CD4-positive, alpha-beta T cell treated with Interleukin-6 at 100 ng/mL for 8 hours (primary cell): ENCODE data around the gene TNFAIP3.
"Not testable (repeated sequence)": the region's sequence is repeated elsewhere in the genome, so short reads cannot be mapped to it uniquely, and the experiment has no call there.

ENCODE experiments used
- DNase-seq: peaks from one replicate; pipeline ENCODE4 v3.0.0-alpha.2; 2020; ENCODE audit warnings: mixed read lengths, low spot score

Gene TNFAIP3

GRCh38 chr6:137866914-137867684, at the start of gene TNFAIP3:
TSS of gene TNFAIP3 (plus strand) at chr6:137867259. CDS start at chr6:137871228, 3,969 bp downstream.
- peak; percentile 96 for DNase-seq

- no peak for DNase-seq
Measured at GRCh38 chr6:137818440-137818839, 48.6 kb upstream of the TNFAIP3 start.

- DNase-seq = peak; percentile 62
Measured at GRCh38 chr6:137819740-137820139, 47.3 kb upstream of the TNFAIP3 start.

GRCh38 chr6:137820425-137820824, 46.6 kb upstream of the TNFAIP3 start:
- no peak for DNase-seq

DNA sequence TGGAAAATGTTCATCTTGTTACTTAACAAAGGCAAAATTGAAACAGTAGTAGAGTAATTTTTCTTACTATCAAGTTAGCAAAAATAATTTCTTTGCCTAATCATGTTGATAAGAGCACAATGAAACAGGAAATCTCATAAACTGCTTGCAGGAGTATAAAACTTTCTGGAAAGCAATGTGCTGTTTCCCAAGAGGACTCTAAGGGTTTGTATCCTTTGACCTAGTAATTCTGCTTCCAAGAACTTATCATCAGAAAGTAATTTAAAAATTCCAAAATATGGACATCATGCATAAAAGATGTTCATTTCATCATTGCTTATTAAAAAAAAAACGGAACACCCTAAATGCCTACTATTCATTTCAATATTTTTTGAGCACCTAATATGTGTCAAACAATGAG, 46.1 kb upstream of the TNFAIP3 start:
- no peak for DNase-seq

GRCh38 chr6:137821491-137821890, 45.6 kb upstream of the TNFAIP3 start:
- no peak for DNase-seq

- DNase-seq = peak; percentile 76
Measured at GRCh38 chr6:137823826-137824555, 43.1 kb upstream of the TNFAIP3 start.

DNA sequence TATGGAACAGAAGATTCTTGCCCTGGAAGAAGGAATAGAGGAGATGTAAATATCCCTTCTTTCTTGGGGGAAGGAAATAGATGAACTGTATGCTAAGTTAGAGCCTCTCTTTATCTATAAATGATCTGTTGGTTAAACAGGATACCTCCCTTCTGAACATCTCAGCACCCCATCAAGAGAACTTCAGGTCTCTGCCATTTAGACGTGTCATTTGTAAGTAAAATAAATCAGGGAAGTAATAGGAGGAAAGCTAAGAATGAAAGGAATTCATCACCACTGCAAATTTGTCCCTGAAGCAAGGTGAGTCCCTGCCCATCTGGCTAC, 42.5 kb upstream of the TNFAIP3 start:
- DNase-seq = no peak

- DNase-seq = no peak
Measured at GRCh38 chr6:137824896-137825295, 42.2 kb upstream of the TNFAIP3 start.

- DNase-seq = no peak
Measured at GRCh38 chr6:137827411-137827940, 39.6 kb upstream of the TNFAIP3 start.

DNA sequence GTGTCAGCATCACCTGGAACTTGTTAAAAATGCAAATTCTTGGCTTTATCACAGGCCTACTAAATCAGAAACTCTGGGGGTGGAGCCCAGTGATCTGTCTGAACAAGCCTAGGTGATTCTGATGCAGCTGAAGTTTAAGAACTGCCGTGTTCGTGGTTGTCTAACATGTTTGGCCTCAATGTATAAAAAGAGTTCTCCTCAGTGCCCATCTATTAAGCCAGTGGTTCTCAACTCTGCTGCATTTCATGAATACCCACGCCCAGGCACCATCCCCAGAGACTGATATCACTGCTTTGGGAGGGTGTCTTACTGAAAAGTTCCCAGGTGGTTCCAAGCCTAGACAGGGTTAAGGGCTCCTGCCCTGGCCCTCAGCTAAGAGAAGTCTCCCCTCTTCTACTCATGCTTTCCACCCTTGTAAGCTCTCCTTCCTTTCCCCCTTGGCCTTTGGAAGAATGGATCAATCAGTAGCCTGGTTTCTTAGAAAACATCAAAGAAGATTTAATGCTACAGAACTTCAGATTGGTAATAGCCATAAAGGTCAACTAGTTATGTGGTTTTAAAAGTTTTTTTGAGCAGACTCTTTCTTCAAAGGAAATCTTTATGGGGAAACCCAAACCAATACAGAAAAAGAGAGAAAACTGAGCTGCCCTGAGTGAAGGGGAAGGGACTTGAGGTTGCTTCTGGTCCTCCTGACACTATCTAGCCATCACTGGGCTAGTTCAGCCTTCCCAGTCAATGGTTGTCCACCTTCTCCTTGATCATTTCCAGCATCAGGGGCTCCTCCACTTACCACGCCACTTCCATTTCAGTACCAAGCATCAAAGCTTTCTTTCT, 38.9 kb upstream of the TNFAIP3 start:
- DNase-seq = no peak

- no peak for DNase-seq
Measured at GRCh38 chr6:137829641-137830083, 37.4 kb upstream of the TNFAIP3 start.

DNA sequence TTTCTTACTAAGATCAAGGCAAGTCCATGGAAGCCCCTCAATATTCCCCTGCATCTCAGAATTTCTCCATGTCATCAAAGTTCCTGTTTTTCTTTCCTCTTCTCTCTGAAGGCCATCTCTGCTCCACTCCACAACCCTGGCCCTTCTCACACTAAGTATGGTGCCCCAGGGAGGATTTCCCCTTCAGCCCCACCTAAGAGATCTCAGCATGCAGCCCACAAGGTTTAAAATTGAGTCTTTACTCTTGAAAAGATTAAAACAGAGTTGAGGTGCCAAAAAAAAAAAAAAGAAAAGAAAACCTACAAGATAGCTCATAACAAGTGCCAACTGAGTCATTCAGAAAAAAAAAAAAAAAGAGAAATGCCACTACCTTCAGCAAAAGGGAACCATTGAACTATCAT, 36.5 kb upstream of the TNFAIP3 start:
- no peak for DNase-seq

DNA sequence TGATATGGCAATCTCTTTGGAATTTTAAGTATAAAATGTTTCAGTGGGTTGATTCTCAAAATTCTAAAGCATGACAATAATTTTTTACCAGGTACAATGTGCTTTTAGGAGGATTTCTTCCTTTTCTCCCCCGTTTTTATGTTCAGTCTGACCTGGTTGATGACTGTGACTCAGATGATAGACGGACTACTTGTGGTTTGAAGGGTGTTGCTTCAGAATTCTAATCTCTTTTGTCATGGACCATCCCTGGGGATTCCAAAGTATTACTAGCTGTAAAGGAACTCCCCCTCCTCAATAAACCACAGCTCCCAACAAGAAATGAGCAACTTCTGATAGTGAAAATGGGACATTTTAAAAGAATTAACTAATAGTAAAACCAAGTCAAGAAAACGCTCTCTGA, 34.9 kb upstream of the TNFAIP3 start:
- no peak for DNase-seq

- DNase-seq = no peak
Measured at GRCh38 chr6:137834508-137834907, 32.6 kb upstream of the TNFAIP3 start.

DNA sequence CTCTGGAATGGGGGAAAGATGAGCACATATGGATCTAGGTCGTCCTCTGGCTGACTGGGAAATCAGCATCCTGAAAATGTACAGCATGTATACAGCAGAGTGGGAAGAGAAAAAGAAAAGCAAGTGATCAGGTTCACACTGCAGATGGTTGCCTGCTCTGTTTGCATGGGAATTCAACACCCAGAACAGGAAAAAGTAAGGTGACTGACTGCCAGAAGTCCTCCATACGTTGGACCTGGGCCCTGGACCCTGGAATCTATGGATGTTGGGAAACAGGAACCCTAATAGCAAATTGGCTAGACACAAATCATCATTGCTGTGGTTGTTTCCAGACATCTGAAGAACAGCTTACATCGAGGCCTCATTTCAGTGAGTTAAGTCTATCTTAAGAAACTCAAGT, 30.3 kb upstream of the TNFAIP3 start:
- DNase-seq = no peak

- not testable (repeated sequence) for DNase-seq
Measured at GRCh38 chr6:137838090-137838489, 29.0 kb upstream of the TNFAIP3 start.

DNA sequence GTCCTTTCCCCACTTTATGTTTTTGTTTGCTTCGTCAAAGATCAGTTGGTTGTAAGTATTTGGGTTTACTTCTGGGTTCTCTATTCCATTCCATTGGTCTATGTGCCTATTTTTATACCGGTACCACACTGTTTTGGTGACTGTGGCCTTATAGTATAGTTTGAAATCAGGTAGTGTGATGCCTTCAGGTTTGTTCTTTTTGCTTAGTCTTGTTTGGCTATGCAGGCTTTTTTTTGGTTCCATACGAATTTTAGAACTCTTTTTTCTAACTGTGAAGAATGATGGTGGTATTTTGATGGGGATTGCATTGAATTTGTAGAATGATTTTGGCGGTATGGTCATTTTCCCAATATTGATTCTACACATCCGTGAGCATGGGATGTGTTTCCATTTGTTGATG, 28.5 kb upstream of the TNFAIP3 start:
- not testable (repeated sequence) for DNase-seq

GRCh38 chr6:137839076-137839475, 28.0 kb upstream of the TNFAIP3 start:
- DNase-seq = no peak

DNA sequence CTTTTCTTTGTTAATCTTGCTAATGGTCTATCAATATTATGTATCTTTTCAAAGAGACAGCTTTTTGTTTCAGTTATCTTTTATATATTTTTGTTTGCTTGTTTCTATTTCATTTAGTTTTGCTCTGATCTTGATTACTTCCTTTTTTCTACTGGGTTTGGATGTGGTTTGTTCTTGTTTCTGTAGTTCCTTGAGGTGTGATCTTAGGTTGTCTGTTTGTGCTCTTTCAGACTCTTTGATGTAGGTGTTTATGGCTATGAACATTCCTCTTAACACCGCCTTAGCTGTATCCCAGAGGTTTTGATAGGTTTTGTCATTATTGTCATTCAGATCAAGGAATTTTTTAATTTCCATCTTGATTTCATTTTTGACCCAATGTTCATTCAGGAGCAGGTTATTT, 26.8 kb upstream of the TNFAIP3 start:
- no peak for DNase-seq

- no peak for DNase-seq
Measured at GRCh38 chr6:137843211-137843610, 23.8 kb upstream of the TNFAIP3 start.

DNA sequence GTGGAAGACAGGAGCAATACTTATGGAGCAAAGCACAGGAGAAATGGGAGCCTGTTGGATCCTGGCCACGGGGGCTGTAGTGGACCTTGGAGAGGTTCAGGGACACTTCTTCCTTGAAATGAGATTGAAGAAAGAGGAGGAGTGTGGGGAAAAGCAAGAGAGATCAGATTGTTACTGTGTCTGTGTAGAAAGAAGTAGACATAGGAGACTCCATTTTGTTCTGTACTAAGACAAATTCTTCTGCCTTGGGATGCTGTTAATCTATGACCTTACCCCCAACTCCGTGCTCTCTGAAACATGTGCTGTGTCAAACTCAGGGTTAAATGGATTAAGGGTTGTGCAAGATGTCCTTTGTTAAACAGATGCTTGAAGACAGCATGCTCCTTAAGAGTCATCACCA, 22.7 kb upstream of the TNFAIP3 start:
- not testable (repeated sequence) for DNase-seq
